ACHN (cell line): Measurements from ENCODE around the gene HOTAIR.

Experiments
- DNase-seq: peaks from one replicate; pipeline ENCODE4 v3.0.0-alpha.2; 2015
- in situ Hi-C: cut with HindIII; loops from 2 replicates; pipeline ENCODE4 v1.10.0; 2017; ENCODE audit warnings: low sequenced_read_pairs, low pct_ligation_motif_present, low pct_unique_long_range_greater_than_20kb

Gene HOTAIR

GRCh38 chr12:53939141-53940108, 35.3 kb downstream of the HOTAIR start:
- in situ Hi-C loops, result no loop called here
- DNase-seq, result peak; percentile 23

GRCh38 chr12:53938326-53939140, 36.2 kb downstream of the HOTAIR start, which contains the start of gene HOXC13:
HOXC13 (plus strand) TSS chr12:53938831; CDS start chr12:53938907, 76 bp downstream.
- in situ Hi-C loops, result no loop called here
- peak; percentile 100 for DNase-seq

GRCh38 chr12:53937596-53938325, 37.0 kb downstream of the HOTAIR start:
- in situ Hi-C loops, result no loop called here
- DNase-seq, result no peak

- no peak for DNase-seq
- in situ Hi-C loops, result no loop called here
Observed at GRCh38 chr12:53937099-53937498, 37.7 kb downstream of the HOTAIR start.

GRCh38 chr12:53935383-53936341, 39.1 kb downstream of the HOTAIR start:
- in situ Hi-C loops, result no loop called here

GRCh38 chr12:53932915-53933314, 41.8 kb downstream of the HOTAIR start:
- in situ Hi-C loops, result no loop called here
- DNase-seq, result no peak

More at GRCh38 chr12:53935383-53936341, 39.1 kb downstream of the HOTAIR start:
- DNase-seq, result no peak

- in situ Hi-C loops, result no loop called here
- DNase-seq, result no peak
Observed at GRCh38 chr12:53931844-53932581, 42.7 kb downstream of the HOTAIR start.

GRCh38 chr12:53930591-53931255, 44.0 kb downstream of the HOTAIR start:
- in situ Hi-C loops, result no loop called here
- DNase-seq, result no peak

GRCh38 chr12:53929527-53929926, 45.2 kb downstream of the HOTAIR start:
- in situ Hi-C loops, result loop anchor here (10.0 kb wide), 1 partner anchor 65 kb away; no protein-coding TSS in a partner anchor
- DNase-seq, result no peak

GRCh38 chr12:53928054-53928835, 46.5 kb downstream of the HOTAIR start:
- in situ Hi-C loops, result loop anchor here (10.0 kb wide), 1 partner anchor 63 kb away; no protein-coding TSS in a partner anchor
- DNase-seq, result no peak

- no peak for DNase-seq
- in situ Hi-C loops, result loop anchor here (10.0 kb wide), 1 partner anchor 63 kb away; no protein-coding TSS in a partner anchor
Observed at GRCh38 chr12:53927220-53928029, 47.3 kb downstream of the HOTAIR start.

GRCh38 chr12:53924521-53925405, 50.0 kb downstream of the HOTAIR start:
- in situ Hi-C loops, result loop anchor here (10.0 kb wide), 1 partner anchor 60 kb away; no protein-coding TSS in a partner anchor
- DNase-seq, result no peak

- in situ Hi-C loops, result no loop called here
- no peak for DNase-seq
Observed at GRCh38 chr12:53916788-53917655, 57.7 kb downstream of the HOTAIR start.
